Measurements from ENCODE around the gene TLE7.

Gene TLE7

GRCh38 chr16:71456801-71457200 lies 14.9 kb upstream of the TLE7 start:
- no peak for DNase-seq (ENCODE audit: low read depth)
- no peak overlapping the region for H3K4me3 ChIP-seq (ENCODE audit: control insufficient read depth, low read depth, low read length)
- no peak for TF ChIP-seq CTCF (conservative IDR thresholded peaks at IDR 0.05; ENCODE audit: control insufficient read depth, insufficient read depth, low read depth, low read length)

GRCh38 chr16:71453036-71453435 lies 11.2 kb upstream of the TLE7 start:
- no peak for DNase-seq (ENCODE audit: low read depth)
- TF ChIP-seq CTCF (conservative IDR thresholded peaks at IDR 0.05; ENCODE audit: control insufficient read depth, insufficient read depth, low read depth, low read length) = no peak
- no peak overlapping the region for H3K4me3 ChIP-seq (ENCODE audit: control insufficient read depth, low read depth, low read length)

- no peak for DNase-seq (ENCODE audit: low read depth)
- no peak for TF ChIP-seq CTCF (conservative IDR thresholded peaks at IDR 0.05; ENCODE audit: control insufficient read depth, insufficient read depth, low read depth, low read length)
- H3K4me3 ChIP-seq (ENCODE audit: control insufficient read depth, low read depth, low read length) = no peak overlapping the region
Observed at GRCh38 chr16:71449020-71449419, 7.2 kb upstream of the TLE7 start.

- no peak for DNase-seq (ENCODE audit: low read depth)
- no peak for TF ChIP-seq CTCF (conservative IDR thresholded peaks at IDR 0.05; ENCODE audit: control insufficient read depth, insufficient read depth, low read depth, low read length)
- H3K4me3 ChIP-seq (ENCODE audit: control insufficient read depth, low read depth, low read length) = no peak overlapping the region
Observed at GRCh38 chr16:71448274-71448866, 6.5 kb upstream of the TLE7 start.

- no peak for TF ChIP-seq CTCF (conservative IDR thresholded peaks at IDR 0.05; ENCODE audit: control insufficient read depth, insufficient read depth, low read depth, low read length)
Observed at GRCh38 chr16:71443714-71444113, 1.9 kb upstream of the TLE7 start.

GRCh38 chr16:71441348-71442050 lies 355 bp downstream of the TLE7 start:
- TF ChIP-seq CTCF (conservative IDR thresholded peaks at IDR 0.05; ENCODE audit: control insufficient read depth, insufficient read depth, low read depth, low read length) = no peak
- no peak overlapping the region for H3K4me3 ChIP-seq (ENCODE audit: control insufficient read depth, low read depth, low read length)
- DNase-seq (ENCODE audit: low read depth) = no peak

More at GRCh38 chr16:71443714-71444113, 1.9 kb upstream of the TLE7 start:
- DNase-seq (ENCODE audit: low read depth) = no peak
- H3K4me3 ChIP-seq (ENCODE audit: control insufficient read depth, low read depth, low read length) = no peak overlapping the region
